HG02678 (cell line): Measurements from ENCODE around the gene RILPL1.
"Not testable (repeated sequence)": the region's sequence is repeated elsewhere in the genome, so short reads cannot be mapped to it uniquely, and the experiment has no call there.

Experiments
- ATAC-seq: cut with Tn5 transposase; IDR thresholded peaks from one replicate; pipeline ENCODE4 v1.9.1; 2021; ENCODE audit warnings: mild to moderate bottlenecking, moderate library complexity; ENCODE audit not compliant: unreplicated experiment

The RILPL1 gene, protein sequence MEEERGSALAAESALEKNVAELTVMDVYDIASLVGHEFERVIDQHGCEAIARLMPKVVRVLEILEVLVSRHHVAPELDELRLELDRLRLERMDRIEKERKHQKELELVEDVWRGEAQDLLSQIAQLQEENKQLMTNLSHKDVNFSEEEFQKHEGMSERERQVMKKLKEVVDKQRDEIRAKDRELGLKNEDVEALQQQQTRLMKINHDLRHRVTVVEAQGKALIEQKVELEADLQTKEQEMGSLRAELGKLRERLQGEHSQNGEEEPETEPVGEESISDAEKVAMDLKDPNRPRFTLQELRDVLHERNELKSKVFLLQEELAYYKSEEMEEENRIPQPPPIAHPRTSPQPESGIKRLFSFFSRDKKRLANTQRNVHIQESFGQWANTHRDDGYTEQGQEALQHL

DNA sequence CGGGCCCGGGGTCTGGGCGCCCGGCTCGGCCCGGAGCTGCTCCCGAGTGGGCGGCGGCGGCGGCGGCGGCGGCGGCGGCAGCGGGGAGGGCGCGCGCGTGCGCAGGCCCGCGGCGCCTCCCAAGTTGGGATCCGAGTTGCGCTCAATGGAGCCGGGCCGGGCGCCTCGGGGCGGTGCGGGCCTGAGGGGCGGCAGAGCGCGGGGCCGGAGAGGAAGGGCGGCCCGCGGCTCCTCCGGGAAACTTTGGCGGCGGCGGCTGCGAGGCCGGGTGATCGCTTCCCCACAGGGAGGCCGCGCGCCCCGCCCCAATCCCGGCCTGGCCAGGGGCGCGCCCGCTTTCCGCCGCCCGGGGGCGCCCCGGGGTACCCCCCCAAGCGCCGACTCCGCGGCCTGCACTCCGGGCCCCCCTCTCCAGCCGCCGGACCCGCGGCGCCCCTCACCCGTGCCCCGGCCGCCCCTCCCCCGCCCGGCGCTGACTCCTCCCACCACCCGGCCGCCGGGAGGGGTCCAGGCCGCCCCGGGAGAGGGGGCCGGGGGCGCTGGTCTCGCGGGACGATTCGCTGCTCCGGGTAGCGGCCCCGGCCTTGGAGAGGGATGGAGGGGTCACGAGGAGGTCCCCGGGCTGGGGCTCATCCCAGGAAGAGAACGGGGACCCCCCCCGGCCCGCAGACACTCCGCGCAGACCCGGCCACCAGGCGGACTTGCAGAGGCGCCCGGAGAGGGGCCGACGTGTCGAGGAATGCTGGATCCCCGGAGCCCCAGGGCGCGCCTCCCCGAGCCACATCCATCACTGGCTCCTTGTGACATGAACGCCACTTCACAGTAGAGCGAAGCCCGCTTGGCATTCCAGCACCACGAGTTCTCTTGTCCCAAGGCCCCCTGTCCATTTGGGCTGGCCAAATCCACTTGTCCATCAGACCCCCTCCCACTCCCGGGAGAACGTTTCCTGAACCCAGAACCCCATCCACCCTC, at the start of gene RILPL1:
RILPL1 (minus strand) TSS at position 48 of the 972 bp plus-strand sequence. CDS start 237 bp downstream, outside the sequence.
- ATAC-seq: peak; percentile 56

DNA sequence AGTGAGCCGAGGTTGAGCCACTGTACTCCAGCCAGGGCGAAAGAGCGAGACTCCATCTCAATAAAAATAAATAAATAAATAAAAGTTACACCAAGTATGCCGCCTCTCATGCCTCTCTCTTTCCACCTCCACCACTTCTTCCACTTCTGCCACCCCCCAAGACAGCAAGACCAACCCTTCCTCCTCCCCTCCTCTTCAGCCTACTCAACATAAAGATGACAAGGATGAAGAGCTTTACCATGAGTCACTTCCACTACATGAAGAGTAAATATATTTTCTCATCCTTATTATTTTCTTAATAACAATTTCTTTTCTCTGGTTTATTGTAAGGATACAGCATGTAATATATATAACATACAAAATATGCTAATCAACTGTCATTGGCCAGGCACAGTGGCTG, 47.3 kb upstream of the RILPL1 start:
- no peak for ATAC-seq

DNA sequence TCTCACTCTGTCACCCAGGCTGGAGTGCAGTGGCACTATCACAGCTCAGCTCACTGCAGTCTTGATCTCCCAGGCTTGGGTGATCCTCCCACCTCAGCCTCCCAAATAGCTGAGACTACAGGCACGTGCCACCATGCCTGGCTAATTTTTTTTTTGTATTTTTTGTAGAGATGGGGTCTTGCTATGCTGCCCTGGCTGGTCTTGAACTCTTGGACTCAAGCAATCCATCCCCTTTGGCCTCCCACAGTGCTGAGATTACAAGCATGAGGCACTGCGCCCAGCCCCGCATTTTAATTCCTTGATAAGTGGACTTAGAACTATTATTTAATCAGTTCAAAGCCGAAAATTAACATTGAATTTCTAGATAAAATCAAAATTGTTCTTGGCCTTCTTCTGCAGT, 45.3 kb upstream of the RILPL1 start:
- not testable (repeated sequence) for ATAC-seq

DNA sequence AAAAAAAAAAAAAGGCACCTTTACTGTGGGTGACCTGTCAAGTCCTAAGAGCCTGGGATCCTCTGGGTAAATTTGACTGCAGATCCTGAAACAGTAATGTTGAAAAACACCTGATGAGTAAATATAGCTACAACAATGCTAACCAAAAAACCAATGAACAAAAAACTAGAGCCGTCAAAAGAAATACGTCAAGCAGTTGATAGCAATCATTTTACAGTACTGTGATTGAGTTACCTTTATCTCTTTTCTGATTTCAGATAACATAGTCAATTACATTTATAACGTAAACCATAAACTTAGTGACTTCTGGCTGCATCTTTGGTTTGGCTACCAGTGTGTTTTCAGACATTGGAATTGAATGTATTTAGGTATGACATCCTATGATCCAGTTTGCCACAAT, 44.7 kb upstream of the RILPL1 start:
- ATAC-seq: no peak

DNA sequence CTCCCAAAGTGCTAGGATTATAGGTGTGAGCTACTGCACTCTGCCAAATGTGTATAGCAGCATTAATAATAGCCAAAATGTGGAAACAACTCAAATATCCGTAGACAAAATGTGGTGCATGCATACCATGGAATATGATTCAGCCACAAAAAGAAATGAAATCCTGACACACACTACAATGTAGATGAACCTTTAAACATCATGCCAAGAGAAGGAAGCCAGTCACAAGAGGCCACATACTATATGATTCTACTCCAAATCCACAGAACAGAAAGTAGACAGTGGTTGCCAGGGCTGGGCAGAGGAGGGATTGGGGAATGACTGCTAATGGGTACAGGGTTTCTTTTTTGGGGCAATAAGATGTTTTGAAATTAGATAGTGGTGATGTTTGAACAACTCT, 43.1 kb upstream of the RILPL1 start:
- no peak for ATAC-seq

DNA sequence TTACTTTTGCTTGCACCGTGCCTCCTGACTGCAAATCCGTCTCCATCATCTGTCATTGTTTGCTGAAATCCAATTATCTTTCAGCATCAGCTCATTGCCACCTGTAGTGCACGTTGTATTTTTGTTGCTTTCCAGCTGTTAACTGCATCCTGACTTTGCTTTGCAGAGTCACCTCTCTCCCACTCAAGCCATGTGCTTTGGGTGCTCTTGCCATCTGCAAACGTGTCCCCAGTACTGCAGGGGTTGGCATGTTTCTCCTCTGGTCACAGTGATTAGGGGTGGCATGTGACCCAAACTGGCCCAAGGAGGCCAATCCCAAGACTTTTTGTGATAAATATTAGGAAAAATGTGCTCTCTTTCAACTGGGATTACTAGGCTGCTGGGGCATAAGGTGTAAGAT, 40.4 kb upstream of the RILPL1 start:
- ATAC-seq: no peak

DNA sequence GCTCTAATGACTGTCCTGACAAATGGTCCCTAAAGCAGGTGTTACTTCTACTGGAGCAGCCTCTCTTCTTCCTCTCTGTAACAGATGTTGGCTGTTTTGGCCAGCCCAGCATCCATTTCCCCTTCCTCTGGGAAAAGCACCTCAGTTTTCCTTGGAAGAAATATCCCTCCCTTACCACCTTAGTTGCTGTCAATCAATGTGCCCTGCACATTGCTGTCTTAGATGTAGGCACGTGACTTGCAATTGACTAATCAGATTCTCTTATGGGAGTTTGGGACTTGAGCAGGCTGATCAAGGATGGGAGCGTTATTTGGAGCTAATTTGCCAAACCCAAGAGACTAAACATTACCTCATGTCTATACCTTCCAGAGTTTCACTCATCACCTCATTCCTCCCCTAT, 38.9 kb upstream of the RILPL1 start:
- no peak for ATAC-seq

DNA sequence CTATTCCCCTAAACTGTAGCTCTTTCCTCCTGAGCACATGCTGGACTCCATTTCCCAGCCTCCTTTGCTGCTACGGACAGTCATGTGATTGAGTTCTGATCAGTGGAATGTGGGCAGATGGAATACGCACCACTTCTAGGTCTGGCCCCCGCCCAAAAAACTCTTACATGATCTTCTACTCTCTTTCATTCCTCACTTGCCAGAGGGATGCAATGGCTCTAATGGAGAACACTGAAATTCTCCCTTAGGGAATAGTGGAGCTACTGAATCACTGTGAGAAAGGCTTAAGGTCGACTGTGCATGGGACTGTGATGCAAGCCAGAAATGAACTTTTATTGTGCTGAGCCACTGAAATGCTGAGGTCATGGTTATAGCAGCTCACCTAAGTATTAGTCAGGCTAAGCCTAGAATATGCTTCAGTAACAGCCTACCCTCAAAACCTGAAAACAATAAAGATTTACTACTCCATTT, 37.9 kb upstream of the RILPL1 start:
- ATAC-seq: no peak

DNA sequence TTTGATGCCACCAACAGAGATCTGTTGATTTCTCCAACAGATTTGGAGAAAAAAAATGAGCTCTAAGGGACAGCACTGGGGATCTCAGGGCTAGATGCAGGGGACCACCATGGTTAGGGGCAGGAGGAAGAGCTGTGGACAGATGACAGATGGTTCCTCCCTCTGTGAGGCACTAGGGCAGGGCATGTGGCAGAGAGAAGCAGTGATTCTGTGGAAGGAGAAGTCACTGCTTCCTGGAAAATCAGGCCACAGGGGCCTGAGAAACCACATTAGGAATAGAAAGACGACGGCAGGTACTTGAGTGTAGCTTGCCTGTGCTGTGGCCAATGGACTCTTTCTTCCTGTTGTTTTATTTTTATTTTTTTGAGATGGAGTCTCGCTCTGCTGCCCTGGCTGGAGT, 25.9 kb upstream of the RILPL1 start:
- ATAC-seq: no peak

DNA sequence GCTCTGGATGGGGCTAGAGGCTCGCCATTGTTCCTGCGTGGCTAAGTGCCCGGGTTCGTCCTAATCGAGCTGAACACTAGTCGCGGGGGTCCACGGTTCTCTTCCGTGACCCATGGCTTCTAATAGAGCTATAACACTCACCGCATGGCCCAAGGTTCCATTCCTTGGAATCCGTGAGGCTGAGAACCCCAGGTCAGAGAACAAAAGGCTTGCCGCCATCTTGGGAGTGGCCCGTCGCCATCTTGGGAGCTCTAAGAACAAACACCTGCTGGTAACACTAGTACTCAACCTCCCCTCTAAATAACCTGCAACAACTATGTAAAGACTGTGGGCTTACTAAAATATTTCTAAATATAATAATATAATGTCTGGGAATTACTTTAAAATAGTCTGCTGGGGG, 25.0 kb upstream of the RILPL1 start:
- not testable (repeated sequence) for ATAC-seq

DNA sequence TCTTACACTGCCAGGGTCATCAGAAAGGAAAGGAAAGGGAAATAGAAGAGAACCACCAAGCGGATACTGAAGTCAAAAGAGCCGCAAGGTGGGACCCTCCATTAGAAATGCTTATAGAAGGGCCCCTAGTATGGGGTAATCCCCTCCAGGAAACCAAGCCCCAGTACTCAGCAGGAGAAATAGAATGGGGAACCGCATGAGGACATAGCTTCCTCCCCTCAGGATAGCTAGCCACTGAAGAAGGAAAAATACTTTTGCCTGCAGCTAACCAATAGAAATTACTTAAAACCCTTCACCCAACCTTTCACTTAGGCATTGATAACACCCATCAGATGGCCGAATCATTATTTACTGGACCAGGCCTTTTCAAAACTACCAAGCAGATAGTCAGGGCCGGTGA, 21.3 kb upstream of the RILPL1 start:
- not testable (repeated sequence) for ATAC-seq

DNA sequence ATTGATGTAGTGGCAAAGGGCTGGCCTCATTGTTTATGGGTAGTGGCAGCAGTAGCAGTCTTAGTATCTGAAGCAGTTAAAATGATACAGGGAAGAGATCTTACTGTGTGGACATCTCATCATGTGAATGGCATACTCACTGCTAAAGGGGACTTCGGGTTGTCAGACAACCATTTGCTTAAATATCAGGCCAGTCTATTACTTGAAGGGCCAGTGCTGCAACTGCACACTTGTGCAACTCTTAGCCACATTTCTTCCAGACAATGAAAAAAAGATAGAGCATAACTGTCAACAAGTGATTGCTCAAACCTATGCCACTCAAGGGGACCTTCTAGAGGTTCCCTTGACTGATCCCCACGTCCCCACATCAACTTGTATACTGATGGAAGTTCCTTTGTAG, 20.6 kb upstream of the RILPL1 start:
- not testable (repeated sequence) for ATAC-seq

DNA sequence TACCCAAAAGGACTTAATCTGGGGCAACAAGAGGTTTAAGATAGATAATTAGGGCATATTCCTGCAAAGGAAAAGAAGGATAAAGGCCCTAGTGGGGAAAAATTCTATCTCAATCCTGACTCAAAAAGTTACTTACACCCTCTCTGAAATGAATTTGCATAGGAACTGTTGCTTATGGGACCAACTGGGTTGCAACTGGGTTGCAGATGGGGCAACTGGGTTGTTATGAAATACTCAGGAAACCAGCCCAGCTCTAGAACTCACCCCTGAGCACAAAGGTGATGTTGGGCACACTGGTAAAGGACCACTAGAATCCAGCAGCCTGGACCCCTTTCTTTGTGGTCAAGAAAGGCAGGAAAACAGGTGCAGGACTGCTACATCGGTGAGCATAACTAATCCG, 17.2 kb upstream of the RILPL1 start:
- no peak for ATAC-seq

DNA sequence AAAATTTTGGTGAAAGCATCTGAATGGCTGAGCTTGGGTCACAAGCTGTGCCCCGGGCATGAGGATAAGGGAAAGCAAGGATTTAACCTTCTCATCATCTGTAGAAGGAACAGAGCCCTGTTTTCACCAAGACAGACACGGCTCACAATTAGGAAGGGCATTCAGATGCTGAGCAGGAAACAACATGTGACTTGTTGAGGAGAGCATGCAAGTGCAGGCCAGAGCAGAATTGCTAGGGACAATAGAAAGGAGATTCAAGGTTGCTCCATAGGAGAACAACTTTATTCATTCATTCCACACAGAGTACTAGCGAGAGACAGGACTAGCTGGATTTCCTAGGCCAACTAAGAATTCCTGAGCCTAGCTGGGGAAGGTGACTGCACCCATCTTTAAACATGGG, 14.6 kb upstream of the RILPL1 start:
- ATAC-seq: no peak

DNA sequence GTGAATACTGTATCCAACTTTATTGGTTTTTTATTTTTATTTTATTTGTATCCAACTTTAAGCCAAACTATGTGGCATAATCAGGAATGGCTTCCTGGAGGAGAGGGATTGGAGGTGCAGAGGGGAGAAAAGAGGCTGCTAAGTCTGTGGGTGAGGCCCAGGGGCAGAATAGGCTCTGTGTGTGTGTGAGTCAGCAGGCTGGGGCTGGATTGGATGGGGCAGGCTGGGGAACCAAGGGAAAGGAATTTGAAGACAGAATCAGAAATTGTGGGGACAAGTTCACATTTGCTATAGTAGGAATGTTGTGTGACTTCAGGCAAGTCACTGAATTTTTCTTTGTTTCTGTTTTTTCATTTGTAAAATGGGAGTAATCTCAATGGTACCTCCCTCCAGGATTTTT, 12.8 kb upstream of the RILPL1 start:
- ATAC-seq: no peak

DNA sequence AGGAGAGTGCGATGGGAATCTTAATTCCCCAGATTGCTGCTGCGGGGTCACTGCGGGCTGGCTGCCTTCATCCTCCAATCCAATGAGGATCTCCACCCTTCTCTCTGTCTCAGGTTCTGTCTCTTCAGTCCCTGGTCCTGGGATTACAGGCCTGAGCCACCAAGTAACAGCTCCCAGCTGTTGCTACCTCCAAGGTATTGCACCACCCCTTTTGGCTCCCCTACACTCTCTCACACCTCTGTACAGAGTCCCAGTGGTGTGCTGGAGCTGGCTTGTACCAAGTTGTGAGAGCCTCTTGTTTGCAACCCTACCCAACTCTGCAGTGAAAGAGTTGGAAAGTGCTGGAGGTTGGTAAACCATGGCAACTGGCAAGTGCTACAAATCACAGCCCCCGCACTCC, 10.0 kb upstream of the RILPL1 start:
- ATAC-seq: no peak

DNA sequence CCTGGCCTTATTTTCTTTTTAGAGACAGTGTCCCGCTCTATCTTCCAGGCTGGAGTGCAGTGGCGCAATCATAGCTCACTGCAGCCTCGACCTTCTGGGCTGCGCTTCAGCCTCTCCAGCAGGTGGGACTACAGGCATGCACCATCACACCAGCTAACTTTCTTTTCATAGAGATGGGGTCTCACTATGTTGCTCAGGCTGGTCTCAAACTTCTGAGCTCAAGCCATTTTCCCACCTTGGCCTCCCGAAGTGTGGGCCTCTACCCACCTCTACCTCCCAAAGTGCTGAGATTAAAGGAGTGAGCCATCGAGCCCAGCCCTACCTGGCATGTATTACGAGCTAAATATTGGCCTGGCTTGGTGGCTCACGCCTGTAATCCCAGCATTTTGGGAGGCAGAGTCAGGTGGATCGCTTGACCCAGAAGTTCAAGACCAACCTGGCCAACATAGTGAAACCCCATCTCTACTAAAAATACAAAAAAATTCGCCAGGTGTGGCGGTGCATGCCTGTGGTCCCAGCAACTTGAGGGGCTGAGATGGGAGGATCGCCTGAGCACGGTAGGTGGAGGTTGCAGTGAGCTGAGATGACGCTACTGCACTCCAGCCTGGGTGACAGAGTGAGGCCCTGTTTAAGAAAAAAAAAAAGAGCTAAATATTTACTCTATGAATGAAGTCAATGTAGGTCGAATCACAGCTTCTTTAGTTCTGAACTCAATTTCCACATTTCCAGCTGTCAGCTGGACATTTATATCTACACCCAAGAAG, 7.6 kb upstream of the RILPL1 start:
- ATAC-seq: no peak

DNA sequence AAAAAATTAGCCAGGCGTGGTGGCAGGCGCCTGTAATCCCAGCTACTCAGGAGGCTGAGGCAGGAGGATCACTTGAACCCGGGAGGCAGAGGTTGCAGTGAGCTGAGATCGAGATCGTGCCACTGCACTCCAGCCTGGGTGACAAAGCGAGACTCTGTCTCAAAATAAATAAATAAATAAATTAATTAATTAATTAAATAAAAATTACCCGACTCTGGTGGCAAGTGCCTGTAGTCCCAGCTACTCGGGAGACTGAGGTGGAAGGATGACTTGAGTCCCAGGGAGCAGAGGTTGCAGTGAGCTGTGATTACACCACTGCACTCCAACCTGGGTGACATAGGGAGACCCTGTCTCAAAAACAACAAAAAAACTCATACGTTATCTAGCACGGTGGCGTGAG, 2.4 kb upstream of the RILPL1 start:
- not testable (repeated sequence) for ATAC-seq

DNA sequence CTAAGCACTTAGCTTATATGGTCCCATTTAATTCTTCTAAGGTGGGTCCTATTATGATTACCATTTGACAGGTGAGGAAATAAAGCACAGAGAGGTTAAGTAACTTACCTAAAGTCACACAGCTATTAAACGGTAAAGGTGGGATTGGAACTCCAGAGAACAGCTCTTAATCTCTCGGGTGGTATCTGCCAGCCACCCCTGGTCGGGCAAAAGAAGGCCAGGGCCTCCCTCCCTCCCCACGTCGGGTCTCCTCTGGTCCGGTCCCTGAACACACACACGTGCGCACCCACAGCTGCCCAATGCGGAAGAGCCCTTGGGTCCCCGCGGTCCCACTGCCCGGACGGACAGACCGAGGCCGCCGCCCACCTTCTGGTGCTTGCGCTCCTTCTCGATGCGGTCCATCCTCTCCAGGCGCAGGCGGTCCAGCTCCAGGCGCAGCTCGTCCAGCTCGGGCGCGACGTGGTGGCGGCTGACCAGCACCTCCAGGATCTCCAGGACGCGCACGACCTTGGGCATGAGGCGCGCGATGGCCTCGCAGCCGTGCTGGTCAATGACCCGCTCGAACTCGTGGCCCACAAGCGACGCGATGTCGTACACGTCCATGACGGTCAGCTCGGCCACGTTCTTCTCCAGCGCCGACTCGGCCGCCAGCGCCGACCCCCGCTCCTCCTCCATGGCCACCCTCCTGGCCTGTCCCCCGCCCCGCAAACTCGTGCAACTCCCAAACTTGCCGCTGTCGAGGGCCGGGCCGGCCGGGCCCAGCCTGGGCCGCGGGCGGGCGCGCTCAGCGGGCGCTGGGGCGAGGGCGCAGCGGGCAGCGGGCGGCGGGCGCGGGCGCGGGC, 490 bp downstream of the RILPL1 start:
- no peak for ATAC-seq

DNA sequence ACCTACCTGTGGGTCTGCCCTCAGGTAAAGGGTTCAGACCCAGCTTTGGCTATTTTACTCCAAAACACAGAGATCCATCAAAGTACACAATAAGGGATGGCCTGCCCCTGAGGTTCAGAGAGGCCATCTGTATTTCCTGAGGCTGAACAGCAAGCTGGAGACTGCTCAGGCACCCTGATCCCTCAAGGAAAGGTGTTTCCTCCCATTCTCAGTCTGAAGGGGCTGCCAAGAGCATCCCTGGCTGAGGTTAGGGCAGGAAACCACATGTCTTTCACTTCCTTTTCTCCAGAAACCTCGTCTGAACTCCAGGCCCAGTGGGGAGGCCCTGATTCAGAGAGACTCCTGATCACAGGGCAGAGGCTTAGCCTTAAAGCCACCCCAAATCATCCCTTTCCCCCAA, 1.5 kb downstream of the RILPL1 start:
- ATAC-seq: no peak
